GM12865 (cell line): Measurements from ENCODE around the gene FBXL17.
"Not testable (repeated sequence)": the region's sequence is repeated elsewhere in the genome, so short reads cannot be mapped to it uniquely, and the experiment has no call there.

Experiments
- DNase-seq: peaks from one replicate; pipeline ENCODE4 v3.0.0; 2010; ENCODE audit warnings: low read depth
- H3K4me3 ChIP-seq: 2 replicates; pipeline ENCODE4 v1.5.1; 2011; ENCODE audit warnings: mild to moderate bottlenecking, low read depth, low read length, control low read depth
- TF ChIP-seq, protein P1 (sequence below): IDR thresholded peaks from 2 replicates; pipeline ENCODE4 v1.5.1; 2011; ENCODE audit warnings: low read length, control low read depth, low read depth, inconsistent platforms; ENCODE audit not compliant: insufficient read depth; ENCODE audit errors: missing control alignments

Gene FBXL17

GRCh38 chr5:108181975-108182374 lies 199.9 kb downstream of the FBXL17 start:
- DNase-seq: no peak
- no peak overlapping the region for H3K4me3 ChIP-seq
- TF ChIP-seq, protein P1, sequence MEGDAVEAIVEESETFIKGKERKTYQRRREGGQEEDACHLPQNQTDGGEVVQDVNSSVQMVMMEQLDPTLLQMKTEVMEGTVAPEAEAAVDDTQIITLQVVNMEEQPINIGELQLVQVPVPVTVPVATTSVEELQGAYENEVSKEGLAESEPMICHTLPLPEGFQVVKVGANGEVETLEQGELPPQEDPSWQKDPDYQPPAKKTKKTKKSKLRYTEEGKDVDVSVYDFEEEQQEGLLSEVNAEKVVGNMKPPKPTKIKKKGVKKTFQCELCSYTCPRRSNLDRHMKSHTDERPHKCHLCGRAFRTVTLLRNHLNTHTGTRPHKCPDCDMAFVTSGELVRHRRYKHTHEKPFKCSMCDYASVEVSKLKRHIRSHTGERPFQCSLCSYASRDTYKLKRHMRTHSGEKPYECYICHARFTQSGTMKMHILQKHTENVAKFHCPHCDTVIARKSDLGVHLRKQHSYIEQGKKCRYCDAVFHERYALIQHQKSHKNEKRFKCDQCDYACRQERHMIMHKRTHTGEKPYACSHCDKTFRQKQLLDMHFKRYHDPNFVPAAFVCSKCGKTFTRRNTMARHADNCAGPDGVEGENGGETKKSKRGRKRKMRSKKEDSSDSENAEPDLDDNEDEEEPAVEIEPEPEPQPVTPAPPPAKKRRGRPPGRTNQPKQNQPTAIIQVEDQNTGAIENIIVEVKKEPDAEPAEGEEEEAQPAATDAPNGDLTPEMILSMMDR: no peak

DNA sequence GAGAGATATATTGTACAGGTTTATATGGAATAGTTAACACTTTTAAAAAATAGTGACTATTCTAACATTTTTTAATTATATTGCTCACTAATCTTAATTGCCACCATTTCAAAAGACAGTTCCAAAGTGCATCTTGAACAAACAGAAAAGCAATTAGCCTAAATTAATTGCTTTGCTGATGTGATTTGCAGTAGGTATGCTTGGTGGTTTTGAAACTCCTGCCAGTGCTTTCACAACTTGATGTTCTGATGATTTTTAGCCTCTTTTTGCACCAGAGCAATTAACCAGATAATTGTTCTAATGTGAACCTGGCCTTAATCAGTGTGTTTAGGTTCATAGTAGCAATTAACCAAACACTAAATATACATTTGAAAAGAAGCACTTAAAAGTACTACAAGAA lies 207.6 kb downstream of the FBXL17 start:
- TF ChIP-seq, protein P1: no peak
- no peak for DNase-seq
- no peak overlapping the region for H3K4me3 ChIP-seq

GRCh38 chr5:108171759-108172158 lies 210.1 kb downstream of the FBXL17 start:
- H3K4me3 ChIP-seq: no peak overlapping the region
- DNase-seq: no peak
- TF ChIP-seq, protein P1: no peak

DNA sequence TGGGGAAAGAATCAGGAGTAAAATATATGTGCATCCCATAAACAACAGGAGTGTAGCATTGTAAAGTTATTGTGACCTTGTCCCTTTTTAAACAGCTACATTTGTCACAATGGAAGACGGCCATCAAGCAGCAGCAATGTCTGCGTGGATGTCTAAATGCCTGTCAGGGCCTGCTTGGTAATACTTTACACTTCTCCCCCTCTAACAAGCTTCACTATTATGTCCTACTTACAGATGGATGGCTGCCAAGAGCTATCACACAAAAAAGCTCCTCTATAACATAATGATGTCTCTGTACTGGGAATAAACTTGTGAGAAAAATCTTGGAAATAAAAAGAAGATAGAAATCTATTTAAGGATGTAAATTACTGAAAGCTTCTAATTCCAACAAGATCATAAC lies 213.0 kb downstream of the FBXL17 start:
- DNase-seq: no peak
- H3K4me3 ChIP-seq: no peak overlapping the region
- TF ChIP-seq, protein P1: no peak

- DNase-seq: no peak
- TF ChIP-seq, protein P1: no peak
- H3K4me3 ChIP-seq: no peak overlapping the region
Observed at GRCh38 chr5:108167174-108167573, 214.7 kb downstream of the FBXL17 start.

GRCh38 chr5:108164574-108164973 lies 217.3 kb downstream of the FBXL17 start:
- TF ChIP-seq, protein P1: no peak
- no peak for DNase-seq
- no peak overlapping the region for H3K4me3 ChIP-seq

DNA sequence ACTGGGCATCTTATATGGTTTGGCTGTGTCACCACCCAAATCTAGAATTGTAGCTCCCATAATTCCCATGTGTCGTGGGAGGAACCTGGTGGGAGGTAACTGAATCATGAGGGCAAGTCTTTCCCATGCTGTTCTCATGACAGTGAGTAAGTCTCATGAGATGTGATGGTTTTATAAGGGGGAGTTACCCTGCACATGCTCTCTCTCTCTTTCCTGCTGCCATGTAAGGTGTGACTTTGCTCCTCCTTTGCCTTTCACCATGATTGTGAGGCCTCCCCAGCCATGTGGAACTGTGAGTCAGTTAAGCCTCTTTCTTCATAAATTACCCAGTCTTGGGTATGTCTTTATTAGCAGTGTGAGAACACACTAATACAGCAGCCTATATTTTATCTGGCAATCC lies 229.0 kb downstream of the FBXL17 start:
- not testable (repeated sequence) for H3K4me3 ChIP-seq, DNase-seq

GRCh38 chr5:108149369-108149768 lies 232.5 kb downstream of the FBXL17 start:
- DNase-seq: no peak
- no peak overlapping the region for H3K4me3 ChIP-seq
- TF ChIP-seq, protein P1: no peak
